Stimulated activated effector memory CD8-positive, alpha-beta T cell treated with anti-CD3 and anti-CD28 coated beads, Interleukin-12 subunit alpha, Interleukin-12 subunit beta, amount 100 ng/mL, for 72 hours (primary cell): ENCODE measurements around the gene PRPSAP1.
A peak's percentile ranks its signal among the peaks of the same experiment; 100 is the strongest.
"Not testable (repeated sequence)": the region's sequence is repeated elsewhere in the genome, so short reads cannot be mapped to it uniquely, and the experiment has no call there.

ENCODE experiments used
- ATAC-seq: fragments of 150-1000 bp; cut with Tn5 transposase; 2 replicates; pipeline ENCODE4 v1.10.0; 2021
- DNase-seq, 2 donors: peaks; one replicate each; pipeline ENCODE4 v3.0.0; 2021 to 2022; ENCODE audit warnings: low spot score in 2 of 2
- H3K27ac Mint-ChIP-seq: one replicate; pipeline ENCODE4 v1.8.0; 2022; ENCODE audit warnings: mild to moderate bottlenecking, mixed read lengths
- H3K36me3 Mint-ChIP-seq: one replicate; pipeline ENCODE4 v1.8.0; 2022; ENCODE audit warnings: mild to moderate bottlenecking, mixed read lengths
- H3K4me1 Mint-ChIP-seq: one replicate; pipeline ENCODE4 v1.8.0; 2022; ENCODE audit warnings: mixed read lengths
- H3K4me3 Mint-ChIP-seq: one replicate; pipeline ENCODE4 v1.8.0; 2022; ENCODE audit warnings: mild to moderate bottlenecking, mixed read lengths
- H3K9me3 Mint-ChIP-seq: one replicate; pipeline ENCODE4 v1.8.0; 2022; ENCODE audit warnings: mixed read lengths

Gene PRPSAP1

GRCh38 chr17:76354747-76355310, 1.1 kb upstream of the PRPSAP1 start:
- Mint-ChIP-seq H3K9me3 (no peaks in the 10 kb centered on the region), H3K27ac (peak overlapping the region; percentile 99), H3K4me1 (peaks cover 36% of the 10 kb centered on the region), H3K4me3 (peak overlapping the region; percentile 92), H3K36me3 (peaks cover 12% of the 10 kb centered on the region)
- DNase-seq, result no peak
- ATAC-seq, result peak; percentile 19

GRCh38 chr17:76354317-76354729, 607 bp upstream of the PRPSAP1 start:
- Mint-ChIP-seq H3K9me3 (no peaks in the 10 kb centered on the region), H3K36me3 (peaks cover 12% of the 10 kb centered on the region), H3K4me3 (peak overlapping the region; percentile 92), H3K27ac (peak overlapping the region; percentile 99), H3K4me1 (peaks cover 36% of the 10 kb centered on the region)
- DNase-seq, result no peak
- no peak for ATAC-seq

GRCh38 chr17:76353004-76353598, 615 bp downstream of the PRPSAP1 start:
- DNase-seq (peak; percentile 6 to 63), ATAC-seq (peak; percentile 9)
- peak overlapping the region; percentile 92 for H3K4me3 Mint-ChIP-seq
- peaks cover 36% of the 10 kb centered on the region for H3K4me1 Mint-ChIP-seq
- no peaks in the 10 kb centered on the region for H3K9me3 Mint-ChIP-seq
- peak overlapping the region; percentile 81 for H3K27ac Mint-ChIP-seq
- peaks cover 12% of the 10 kb centered on the region for H3K36me3 Mint-ChIP-seq

GRCh38 chr17:76351526-76352071, 2.1 kb downstream of the PRPSAP1 start:
- DNase-seq, result no peak
- Mint-ChIP-seq H3K27ac (no peak overlapping the region), H3K36me3 (peaks cover 26% of the 10 kb centered on the region), H3K9me3 (no peaks in the 10 kb centered on the region), H3K4me1 (peaks cover 31% of the 10 kb centered on the region), H3K4me3 (peak overlapping the region; percentile 92)
- ATAC-seq, result no peak

GRCh38 chr17:76350463-76350862, 3.3 kb downstream of the PRPSAP1 start:
- Mint-ChIP-seq H3K9me3 (no peaks in the 10 kb centered on the region), H3K4me3 (no peak overlapping the region), H3K4me1 (peaks cover 31% of the 10 kb centered on the region), H3K36me3 (peaks cover 38% of the 10 kb centered on the region), H3K27ac (no peak overlapping the region)
- DNase-seq, result no peak
- ATAC-seq, result no peak

GRCh38 chr17:76346936-76347335, 6.8 kb downstream of the PRPSAP1 start:
- ATAC-seq, H3K4me3 Mint-ChIP-seq, DNase-seq, H3K27ac Mint-ChIP-seq, H3K4me1 Mint-ChIP-seq, H3K9me3 Mint-ChIP-seq: not testable (repeated sequence)
- H3K36me3 Mint-ChIP-seq, result peaks cover 67% of the 10 kb centered on the region

- H3K4me1 Mint-ChIP-seq, result no peaks in the 10 kb centered on the region
- peak overlapping the region; percentile 56 for H3K27ac Mint-ChIP-seq
- DNase-seq, result no peak
- no peak for ATAC-seq
- no peaks in the 10 kb centered on the region for H3K9me3 Mint-ChIP-seq
- H3K4me3 Mint-ChIP-seq, result no peak overlapping the region
- H3K36me3 Mint-ChIP-seq, result peaks cover 75% of the 10 kb centered on the region
Observed at GRCh38 chr17:76345377-76345974, 8.2 kb downstream of the PRPSAP1 start.

- H3K4me1 Mint-ChIP-seq, result no peaks in the 10 kb centered on the region
- H3K4me3 Mint-ChIP-seq, result no peak overlapping the region
- H3K9me3 Mint-ChIP-seq, result no peaks in the 10 kb centered on the region
- ATAC-seq (no peak), DNase-seq (no peak)
- H3K36me3 Mint-ChIP-seq, result peaks cover 71% of the 10 kb centered on the region
- no peak overlapping the region for H3K27ac Mint-ChIP-seq
Observed at GRCh38 chr17:76343106-76343505, 10.6 kb downstream of the PRPSAP1 start.

- Mint-ChIP-seq H3K4me3 (no peak overlapping the region), H3K36me3 (peaks cover 54% of the 10 kb centered on the region), H3K9me3 (no peaks in the 10 kb centered on the region), H3K27ac (no peak overlapping the region), H3K4me1 (no peaks in the 10 kb centered on the region)
- DNase-seq, result no peak
- ATAC-seq, result no peak
Observed at GRCh38 chr17:76341301-76341700, 12.4 kb downstream of the PRPSAP1 start.

GRCh38 chr17:76337413-76337777, 16.3 kb downstream of the PRPSAP1 start:
- Mint-ChIP-seq H3K4me3 (no peak overlapping the region), H3K4me1 (peaks cover 6% of the 10 kb centered on the region), H3K36me3 (peaks cover 24% of the 10 kb centered on the region), H3K9me3 (no peaks in the 10 kb centered on the region), H3K27ac (no peak overlapping the region)
- DNase-seq (no peak), ATAC-seq (no peak)

GRCh38 chr17:76336756-76337412, 16.8 kb downstream of the PRPSAP1 start:
- peaks cover 6% of the 10 kb centered on the region for H3K4me1 Mint-ChIP-seq
- no peak overlapping the region for H3K27ac Mint-ChIP-seq
- DNase-seq, result no peak
- H3K9me3 Mint-ChIP-seq, result no peaks in the 10 kb centered on the region
- peaks cover 19% of the 10 kb centered on the region for H3K36me3 Mint-ChIP-seq
- H3K4me3 Mint-ChIP-seq, result no peak overlapping the region
- ATAC-seq, result no peak

GRCh38 chr17:76335716-76336381, 17.9 kb downstream of the PRPSAP1 start:
- Mint-ChIP-seq H3K27ac (no peak overlapping the region), H3K9me3 (no peaks in the 10 kb centered on the region), H3K4me3 (no peak overlapping the region), H3K36me3 (peaks cover 13% of the 10 kb centered on the region), H3K4me1 (peaks cover 6% of the 10 kb centered on the region)
- ATAC-seq (no peak), DNase-seq (no peak)

- DNase-seq (no peak), ATAC-seq (no peak)
- Mint-ChIP-seq H3K36me3 (peaks cover 32% of the 10 kb centered on the region), H3K4me1 (peaks cover 6% of the 10 kb centered on the region), H3K9me3 (no peaks in the 10 kb centered on the region), H3K4me3 (no peak overlapping the region), H3K27ac (peak overlapping the region; percentile 64)
Observed at GRCh38 chr17:76333673-76334505, 19.8 kb downstream of the PRPSAP1 start.

GRCh38 chr17:76331083-76331482, 22.6 kb downstream of the PRPSAP1 start:
- H3K4me3 Mint-ChIP-seq, result no peak overlapping the region
- no peak overlapping the region for H3K27ac Mint-ChIP-seq
- DNase-seq (no peak), ATAC-seq (no peak)
- H3K9me3 Mint-ChIP-seq, result no peaks in the 10 kb centered on the region
- H3K4me1 Mint-ChIP-seq, result peaks cover 6% of the 10 kb centered on the region
- peaks cover 57% of the 10 kb centered on the region for H3K36me3 Mint-ChIP-seq
